ENCODE results near the gene APAF1. TPM values are rescaled to one million over a fixed set of nuclear protein-coding genes. Genes with fewer than 3 reads are reported as not detected.

APAF1 gene
- total and polyA plus RNA-seq, 4 donors = 1.9 to 11.6 (median 6.6) TPM

DNA sequence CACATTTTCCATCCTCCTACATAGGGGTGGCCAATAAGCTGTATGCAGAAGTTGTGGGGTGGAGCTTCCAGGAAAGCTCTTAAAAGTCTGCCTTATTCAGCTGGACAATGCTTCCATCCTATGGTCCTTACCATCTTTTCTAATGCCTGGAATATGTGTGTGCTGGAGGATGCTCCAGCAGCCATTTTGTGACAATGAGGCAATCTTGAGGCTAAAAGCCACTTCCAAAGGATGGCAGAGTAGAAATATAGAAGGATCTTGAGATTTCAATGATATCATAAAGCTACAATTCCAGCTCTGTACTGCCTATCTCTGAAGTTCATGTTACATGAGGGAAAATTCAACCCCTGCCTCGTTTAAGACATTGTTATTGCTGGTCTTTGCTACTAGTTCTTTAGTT lies 95.7 kb downstream of the APAF1 start:
- Histone ChIP-seq H3K4me3 (ENCODE audit: low read depth in 1 of 3, low read length in 3 of 3) (no peak overlapping the region), H3K9me3 (ENCODE audit: control insufficient read depth in 4 of 4, low read length in 3 of 4) (no peaks in the 10 kb centered on the region), H3K9ac (ENCODE audit: low read depth in 1 of 2, low read length in 2 of 2) (no peak overlapping the region), H3K27me3 (ENCODE audit: control insufficient read depth in 4 of 4, insufficient read depth in 4 of 4, low read length in 3 of 4) (peaks cover 0 to 4% (median 0%) of the 10 kb centered on the region in 4 donors), H3K36me3 (ENCODE audit: control insufficient read depth in 4 of 4, insufficient read depth in 3 of 4, low read depth in 1 of 4, low read length in 3 of 4) (no peaks in the 10 kb centered on the region), H3K4me1 (ENCODE audit: control insufficient read depth in 4 of 4, insufficient read depth in 4 of 4, low read length in 3 of 4) (peaks cover 0 to 12% (median 9%) of the 10 kb centered on the region in 4 donors), H3K27ac (ENCODE audit: low read depth in 1 of 2, low read length in 2 of 2) (no peak overlapping the region)
- 68% methylated on average over 1 of the region's 1 CpG for WGBS
- TF ChIP-seq TAF1 (conservative IDR thresholded peaks at IDR 0.05) (no peak), SP1 (IDR thresholded peaks at IDR 0.05) (no peak), HNF4A (conservative IDR thresholded peaks at IDR 0.05) (no peak), FOXA1 (IDR thresholded peaks at IDR 0.05) (no peak), EGR1 (IDR thresholded peaks at IDR 0.05; ENCODE audit: low read depth in 2 of 2) (no peak), YY1 (IDR thresholded peaks at IDR 0.05) (no peak), GABPA (IDR thresholded peaks at IDR 0.05 in 1 of 2, conservative IDR thresholded peaks at IDR 0.05 in 1 of 2) (no peak), ATF3 (IDR thresholded peaks at IDR 0.05) (no peak), JUND (IDR thresholded peaks at IDR 0.05) (no peak), HNF4G (IDR thresholded peaks at IDR 0.05) (no peak), RXRA (IDR thresholded peaks at IDR 0.05) (no peak), RAD21 (IDR thresholded peaks at IDR 0.05) (no peak), FOXA2 (IDR thresholded peaks at IDR 0.05) (no peak), NR2F2 (IDR thresholded peaks at IDR 0.05) (no peak)
- TF ChIP-seq, protein P1, sequence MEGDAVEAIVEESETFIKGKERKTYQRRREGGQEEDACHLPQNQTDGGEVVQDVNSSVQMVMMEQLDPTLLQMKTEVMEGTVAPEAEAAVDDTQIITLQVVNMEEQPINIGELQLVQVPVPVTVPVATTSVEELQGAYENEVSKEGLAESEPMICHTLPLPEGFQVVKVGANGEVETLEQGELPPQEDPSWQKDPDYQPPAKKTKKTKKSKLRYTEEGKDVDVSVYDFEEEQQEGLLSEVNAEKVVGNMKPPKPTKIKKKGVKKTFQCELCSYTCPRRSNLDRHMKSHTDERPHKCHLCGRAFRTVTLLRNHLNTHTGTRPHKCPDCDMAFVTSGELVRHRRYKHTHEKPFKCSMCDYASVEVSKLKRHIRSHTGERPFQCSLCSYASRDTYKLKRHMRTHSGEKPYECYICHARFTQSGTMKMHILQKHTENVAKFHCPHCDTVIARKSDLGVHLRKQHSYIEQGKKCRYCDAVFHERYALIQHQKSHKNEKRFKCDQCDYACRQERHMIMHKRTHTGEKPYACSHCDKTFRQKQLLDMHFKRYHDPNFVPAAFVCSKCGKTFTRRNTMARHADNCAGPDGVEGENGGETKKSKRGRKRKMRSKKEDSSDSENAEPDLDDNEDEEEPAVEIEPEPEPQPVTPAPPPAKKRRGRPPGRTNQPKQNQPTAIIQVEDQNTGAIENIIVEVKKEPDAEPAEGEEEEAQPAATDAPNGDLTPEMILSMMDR (IDR thresholded peaks at IDR 0.05; ENCODE audit: low read depth, low read length, missing input control) = no peak
- TF ChIP-seq, protein P2, sequence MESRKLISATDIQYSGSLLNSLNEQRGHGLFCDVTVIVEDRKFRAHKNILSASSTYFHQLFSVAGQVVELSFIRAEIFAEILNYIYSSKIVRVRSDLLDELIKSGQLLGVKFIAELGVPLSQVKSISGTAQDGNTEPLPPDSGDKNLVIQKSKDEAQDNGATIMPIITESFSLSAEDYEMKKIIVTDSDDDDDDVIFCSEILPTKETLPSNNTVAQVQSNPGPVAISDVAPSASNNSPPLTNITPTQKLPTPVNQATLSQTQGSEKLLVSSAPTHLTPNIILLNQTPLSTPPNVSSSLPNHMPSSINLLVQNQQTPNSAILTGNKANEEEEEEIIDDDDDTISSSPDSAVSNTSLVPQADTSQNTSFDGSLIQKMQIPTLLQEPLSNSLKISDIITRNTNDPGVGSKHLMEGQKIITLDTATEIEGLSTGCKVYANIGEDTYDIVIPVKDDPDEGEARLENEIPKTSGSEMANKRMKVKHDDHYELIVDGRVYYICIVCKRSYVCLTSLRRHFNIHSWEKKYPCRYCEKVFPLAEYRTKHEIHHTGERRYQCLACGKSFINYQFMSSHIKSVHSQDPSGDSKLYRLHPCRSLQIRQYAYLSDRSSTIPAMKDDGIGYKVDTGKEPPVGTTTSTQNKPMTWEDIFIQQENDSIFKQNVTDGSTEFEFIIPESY (IDR thresholded peaks at IDR 0.05) = no peak
- TF ChIP-seq, protein P3, sequence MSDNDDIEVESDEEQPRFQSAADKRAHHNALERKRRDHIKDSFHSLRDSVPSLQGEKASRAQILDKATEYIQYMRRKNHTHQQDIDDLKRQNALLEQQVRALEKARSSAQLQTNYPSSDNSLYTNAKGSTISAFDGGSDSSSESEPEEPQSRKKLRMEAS (IDR thresholded peaks at IDR 0.05) = no peak
- TF ChIP-seq, protein P4, sequence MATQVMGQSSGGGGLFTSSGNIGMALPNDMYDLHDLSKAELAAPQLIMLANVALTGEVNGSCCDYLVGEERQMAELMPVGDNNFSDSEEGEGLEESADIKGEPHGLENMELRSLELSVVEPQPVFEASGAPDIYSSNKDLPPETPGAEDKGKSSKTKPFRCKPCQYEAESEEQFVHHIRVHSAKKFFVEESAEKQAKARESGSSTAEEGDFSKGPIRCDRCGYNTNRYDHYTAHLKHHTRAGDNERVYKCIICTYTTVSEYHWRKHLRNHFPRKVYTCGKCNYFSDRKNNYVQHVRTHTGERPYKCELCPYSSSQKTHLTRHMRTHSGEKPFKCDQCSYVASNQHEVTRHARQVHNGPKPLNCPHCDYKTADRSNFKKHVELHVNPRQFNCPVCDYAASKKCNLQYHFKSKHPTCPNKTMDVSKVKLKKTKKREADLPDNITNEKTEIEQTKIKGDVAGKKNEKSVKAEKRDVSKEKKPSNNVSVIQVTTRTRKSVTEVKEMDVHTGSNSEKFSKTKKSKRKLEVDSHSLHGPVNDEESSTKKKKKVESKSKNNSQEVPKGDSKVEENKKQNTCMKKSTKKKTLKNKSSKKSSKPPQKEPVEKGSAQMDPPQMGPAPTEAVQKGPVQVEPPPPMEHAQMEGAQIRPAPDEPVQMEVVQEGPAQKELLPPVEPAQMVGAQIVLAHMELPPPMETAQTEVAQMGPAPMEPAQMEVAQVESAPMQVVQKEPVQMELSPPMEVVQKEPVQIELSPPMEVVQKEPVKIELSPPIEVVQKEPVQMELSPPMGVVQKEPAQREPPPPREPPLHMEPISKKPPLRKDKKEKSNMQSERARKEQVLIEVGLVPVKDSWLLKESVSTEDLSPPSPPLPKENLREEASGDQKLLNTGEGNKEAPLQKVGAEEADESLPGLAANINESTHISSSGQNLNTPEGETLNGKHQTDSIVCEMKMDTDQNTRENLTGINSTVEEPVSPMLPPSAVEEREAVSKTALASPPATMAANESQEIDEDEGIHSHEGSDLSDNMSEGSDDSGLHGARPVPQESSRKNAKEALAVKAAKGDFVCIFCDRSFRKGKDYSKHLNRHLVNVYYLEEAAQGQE (IDR thresholded peaks at IDR 0.05) = no peak
- no peak for DNase-seq (ENCODE audit: low spot score)

Data from liver (tissue), 9 donors.